Stimulated activated effector memory CD8-positive, alpha-beta T cell treated with anti-CD3 and anti-CD28 coated beads, Interleukin-12 subunit alpha, Interleukin-12 subunit beta, amount 100 ng/mL, for 72 hours (primary cell): ENCODE results near the gene TRMT2B.
A peak's percentile ranks its signal among the peaks of the same experiment; 100 is the strongest.
"Not testable (repeated sequence)": the region's sequence is repeated elsewhere in the genome, so short reads cannot be mapped to it uniquely, and the experiment has no call there.

Experiments
- ATAC-seq: fragments of 150-1000 bp; cut with Tn5 transposase; 2 replicates; pipeline ENCODE4 v1.10.0; 2021
- DNase-seq, 2 donors: peaks; one replicate each; pipeline ENCODE4 v3.0.0; 2021 to 2022; ENCODE audit warnings: low spot score in 2 of 2
- H3K27ac Mint-ChIP-seq: one replicate; pipeline ENCODE4 v1.8.0; 2022; ENCODE audit warnings: mild to moderate bottlenecking, mixed read lengths
- H3K36me3 Mint-ChIP-seq: one replicate; pipeline ENCODE4 v1.8.0; 2022; ENCODE audit warnings: mild to moderate bottlenecking, mixed read lengths
- H3K4me1 Mint-ChIP-seq: one replicate; pipeline ENCODE4 v1.8.0; 2022; ENCODE audit warnings: mixed read lengths
- H3K4me3 Mint-ChIP-seq: one replicate; pipeline ENCODE4 v1.8.0; 2022; ENCODE audit warnings: mild to moderate bottlenecking, mixed read lengths
- H3K9me3 Mint-ChIP-seq: one replicate; pipeline ENCODE4 v1.8.0; 2022; ENCODE audit warnings: mixed read lengths

Gene TRMT2B

GRCh38 chrX:101037231-101037630, 14.7 kb downstream of the TRMT2B start:
- Mint-ChIP-seq H3K9me3 (no peaks in the 10 kb centered on the region), H3K36me3 (peaks cover 85% of the 10 kb centered on the region), H3K4me3 (no peak overlapping the region), H3K27ac (no peak overlapping the region), H3K4me1 (peaks cover 6% of the 10 kb centered on the region)
- ATAC-seq (no peak), DNase-seq (no peak)

DNA sequence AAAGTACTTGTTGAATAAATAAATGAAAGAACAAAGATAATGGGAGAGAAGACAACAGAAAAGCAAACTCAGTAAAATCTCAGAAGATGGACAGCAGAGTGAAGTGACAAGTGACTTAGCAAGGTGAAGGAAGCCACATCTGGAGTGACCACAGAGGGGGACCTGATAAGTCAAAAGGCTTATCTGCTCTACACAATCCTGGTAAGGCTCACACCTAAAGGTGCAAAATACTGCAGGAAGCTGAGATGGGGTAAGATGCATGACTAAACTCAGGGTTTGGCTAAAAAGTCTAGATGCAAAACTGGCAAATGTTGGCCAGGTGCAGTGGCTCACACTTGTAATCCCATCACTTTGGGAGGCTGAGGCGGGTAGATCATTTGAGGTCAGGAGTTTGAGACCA, 22.2 kb downstream of the TRMT2B start:
- Mint-ChIP-seq H3K4me3 (no peak overlapping the region), H3K36me3 (peaks cover 89% of the 10 kb centered on the region), H3K27ac (no peak overlapping the region), H3K9me3 (no peaks in the 10 kb centered on the region), H3K4me1 (peaks cover 6% of the 10 kb centered on the region)
- ATAC-seq (no peak), DNase-seq (no peak)

GRCh38 chrX:101028562-101028961, 23.3 kb downstream of the TRMT2B start:
- DNase-seq (no peak), ATAC-seq (no peak)
- Mint-ChIP-seq H3K4me1 (peaks cover 6% of the 10 kb centered on the region), H3K36me3 (peaks cover 78% of the 10 kb centered on the region), H3K9me3 (no peaks in the 10 kb centered on the region), H3K4me3 (no peak overlapping the region), H3K27ac (no peak overlapping the region)

DNA sequence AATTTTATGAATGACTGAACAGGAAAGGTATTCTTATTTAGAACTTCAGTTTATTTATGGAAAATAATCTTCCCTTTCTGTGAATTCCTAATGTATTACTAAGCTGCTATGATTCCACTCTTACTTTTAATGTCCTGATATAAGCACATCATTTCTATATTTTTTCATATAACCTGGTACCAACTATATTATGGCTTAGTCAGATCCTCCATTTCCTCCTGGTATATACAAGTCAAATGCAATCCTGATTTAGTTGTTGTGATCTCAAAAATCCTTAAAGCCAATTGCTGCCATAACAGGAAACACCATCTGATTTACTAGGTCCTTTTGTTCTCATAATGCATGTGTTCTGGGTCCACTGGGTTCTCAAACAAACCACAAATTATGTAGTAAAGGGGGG, 26.8 kb downstream of the TRMT2B start:
- H3K4me3 Mint-ChIP-seq: no peak overlapping the region
- H3K36me3 Mint-ChIP-seq: peaks cover 82% of the 10 kb centered on the region
- H3K4me1 Mint-ChIP-seq: peaks cover 6% of the 10 kb centered on the region
- no peaks in the 10 kb centered on the region for H3K9me3 Mint-ChIP-seq
- peak overlapping the region; percentile 50 for H3K27ac Mint-ChIP-seq
- DNase-seq (no peak), ATAC-seq (no peak)

DNA sequence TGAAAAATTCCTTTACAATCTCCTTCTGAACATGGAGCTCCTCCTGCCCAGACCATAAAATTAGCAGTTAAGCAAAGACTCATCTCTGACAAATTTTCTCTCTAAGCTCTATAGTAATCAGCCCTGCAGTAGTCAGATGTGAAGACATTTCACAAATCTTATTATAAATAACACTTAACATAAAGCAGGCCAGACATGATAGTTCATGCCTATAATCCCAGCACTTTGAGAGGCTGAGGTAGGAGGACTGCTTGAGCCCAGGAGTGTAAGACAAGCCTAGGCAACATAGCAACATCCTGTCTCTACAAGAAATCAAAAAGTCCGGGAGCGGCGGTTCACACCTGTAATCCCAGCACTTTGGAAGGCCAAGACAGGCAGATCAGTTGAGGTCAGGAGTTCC, 29.9 kb downstream of the TRMT2B start:
- Mint-ChIP-seq H3K4me3 (no peak overlapping the region), H3K9me3 (no peaks in the 10 kb centered on the region), H3K4me1 (no peaks in the 10 kb centered on the region), H3K36me3 (peaks cover 82% of the 10 kb centered on the region), H3K27ac (no peak overlapping the region)
- ATAC-seq: no peak
- DNase-seq: no peak

DNA sequence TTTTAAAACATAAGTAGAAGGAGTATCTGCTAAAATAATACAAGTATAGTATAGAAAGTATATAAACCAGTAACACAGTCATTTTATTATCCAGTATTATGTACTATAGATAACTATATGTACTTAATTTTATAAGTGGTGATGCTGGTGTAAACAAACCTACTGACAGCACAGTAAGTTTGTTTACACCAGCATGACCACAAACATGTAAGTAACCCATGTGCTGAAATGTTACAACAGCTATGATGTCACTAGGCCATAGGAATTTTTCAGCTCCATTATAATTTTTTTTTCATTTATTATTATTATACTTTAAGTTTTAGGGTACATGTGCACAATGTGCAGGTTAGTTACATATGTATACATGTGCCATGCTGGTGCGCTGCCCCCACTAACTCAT, 39.9 kb downstream of the TRMT2B start:
- not testable (repeated sequence) for DNase-seq, H3K27ac Mint-ChIP-seq, ATAC-seq, H3K4me3 Mint-ChIP-seq, H3K4me1 Mint-ChIP-seq, H3K9me3 Mint-ChIP-seq
- H3K36me3 Mint-ChIP-seq: peaks cover 83% of the 10 kb centered on the region

DNA sequence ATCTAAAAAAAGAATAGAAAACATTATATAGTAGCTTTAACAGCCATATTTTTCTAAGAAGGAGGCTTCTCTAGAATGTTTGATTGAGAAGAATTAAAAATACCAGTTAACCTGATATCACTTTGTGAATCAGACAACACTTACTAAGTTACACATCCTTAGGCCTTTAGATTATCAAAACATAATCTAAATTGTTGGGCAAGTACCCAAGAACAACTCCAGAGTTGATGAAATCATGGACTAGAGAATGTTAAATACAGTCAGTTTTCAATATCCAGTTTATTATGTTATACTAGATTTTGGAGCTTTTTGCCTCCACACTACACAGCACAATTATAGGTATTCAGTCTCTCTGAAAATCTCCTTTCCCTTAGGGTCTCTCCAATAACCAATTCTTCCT, 42.8 kb downstream of the TRMT2B start:
- H3K27ac Mint-ChIP-seq: no peak overlapping the region
- ATAC-seq (no peak), DNase-seq (no peak)
- no peaks in the 10 kb centered on the region for H3K4me1 Mint-ChIP-seq
- H3K36me3 Mint-ChIP-seq: peaks cover 83% of the 10 kb centered on the region
- H3K9me3 Mint-ChIP-seq: no peaks in the 10 kb centered on the region
- no peak overlapping the region for H3K4me3 Mint-ChIP-seq

DNA sequence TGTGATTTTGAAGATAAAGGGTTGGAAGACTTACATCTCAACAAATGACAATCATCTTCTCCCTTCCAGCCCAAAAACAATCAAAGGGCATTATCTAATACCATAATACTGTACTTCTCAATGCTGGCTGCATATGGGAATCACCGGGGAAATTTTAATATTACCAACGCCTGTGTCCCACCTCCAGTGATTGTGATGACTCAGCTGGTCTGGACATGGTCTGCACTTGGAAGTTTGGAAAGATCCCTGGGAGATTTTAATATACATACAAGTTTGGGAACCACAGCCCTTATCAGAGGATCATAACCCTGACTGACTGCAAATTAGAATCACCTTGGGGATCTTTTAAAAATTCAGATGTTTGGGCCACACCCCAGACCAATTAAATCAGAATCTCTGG, 52.5 kb downstream of the TRMT2B start:
- ATAC-seq: no peak
- Mint-ChIP-seq H3K9me3 (no peaks in the 10 kb centered on the region), H3K4me1 (peaks cover 12% of the 10 kb centered on the region), H3K27ac (no peak overlapping the region), H3K36me3 (peaks cover 29% of the 10 kb centered on the region), H3K4me3 (no peak overlapping the region)
- DNase-seq: no peak

- ATAC-seq: peak; percentile 81
- peaks cover 16% of the 10 kb centered on the region for H3K4me1 Mint-ChIP-seq
These were observed 56.4 kb downstream of the TRMT2B start for GRCh38 chrX:100995469-100995868.

GRCh38 chrX:100994352-100995281, 57.3 kb downstream of the TRMT2B start:
- no peaks in the 10 kb centered on the region for H3K36me3 Mint-ChIP-seq
- ATAC-seq: peak; percentile 96
- H3K27ac Mint-ChIP-seq: peak overlapping the region; percentile 52
- peaks cover 16% of the 10 kb centered on the region for H3K4me1 Mint-ChIP-seq
- peak in 1 of 2 donors; percentile 47 for DNase-seq
- H3K9me3 Mint-ChIP-seq: no peaks in the 10 kb centered on the region
- peak overlapping the region; percentile 37 for H3K4me3 Mint-ChIP-seq

More at GRCh38 chrX:100995469-100995868, 56.4 kb downstream of the TRMT2B start:
- Mint-ChIP-seq H3K27ac (peak overlapping the region; percentile 52), H3K4me3 (peak overlapping the region; percentile 37), H3K36me3 (no peaks in the 10 kb centered on the region), H3K9me3 (no peaks in the 10 kb centered on the region)
- DNase-seq: no peak

- H3K27ac Mint-ChIP-seq: no peak overlapping the region
These were observed 61.8 kb downstream of the TRMT2B start for GRCh38 chrX:100990139-100990538.

GRCh38 chrX:100984818-100985217, 67.1 kb downstream of the TRMT2B start:
- DNase-seq: no peak
- Mint-ChIP-seq H3K4me1 (peaks cover 6% of the 10 kb centered on the region), H3K4me3 (no peak overlapping the region), H3K27ac (no peak overlapping the region), H3K9me3 (no peaks in the 10 kb centered on the region), H3K36me3 (peaks cover 5% of the 10 kb centered on the region)
- no peak for ATAC-seq

More at GRCh38 chrX:100990139-100990538, 61.8 kb downstream of the TRMT2B start:
- Mint-ChIP-seq H3K4me1 (peaks cover 11% of the 10 kb centered on the region), H3K36me3 (peaks cover 5% of the 10 kb centered on the region), H3K4me3 (no peak overlapping the region), H3K9me3 (no peaks in the 10 kb centered on the region)
- ATAC-seq (no peak), DNase-seq (no peak)

DNA sequence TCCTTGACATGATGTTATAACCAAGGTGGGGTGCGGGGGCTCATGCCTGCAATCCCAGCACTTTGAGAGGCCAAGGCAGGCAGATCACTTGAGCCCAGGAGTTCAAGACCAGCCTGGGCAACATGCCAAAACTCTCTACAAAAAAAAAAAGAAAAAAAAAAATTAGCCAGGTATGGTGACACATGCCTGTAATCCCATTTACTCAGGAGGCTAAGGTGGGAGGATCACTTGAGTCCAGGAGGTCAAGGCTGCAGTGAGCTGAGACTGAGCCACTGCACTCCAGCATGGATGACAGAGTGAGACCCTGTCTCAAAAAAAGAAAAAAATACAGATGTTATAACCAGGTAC, 70.4 kb downstream of the TRMT2B start:
- H3K4me1 Mint-ChIP-seq, H3K4me3 Mint-ChIP-seq: not testable (repeated sequence)

DNA sequence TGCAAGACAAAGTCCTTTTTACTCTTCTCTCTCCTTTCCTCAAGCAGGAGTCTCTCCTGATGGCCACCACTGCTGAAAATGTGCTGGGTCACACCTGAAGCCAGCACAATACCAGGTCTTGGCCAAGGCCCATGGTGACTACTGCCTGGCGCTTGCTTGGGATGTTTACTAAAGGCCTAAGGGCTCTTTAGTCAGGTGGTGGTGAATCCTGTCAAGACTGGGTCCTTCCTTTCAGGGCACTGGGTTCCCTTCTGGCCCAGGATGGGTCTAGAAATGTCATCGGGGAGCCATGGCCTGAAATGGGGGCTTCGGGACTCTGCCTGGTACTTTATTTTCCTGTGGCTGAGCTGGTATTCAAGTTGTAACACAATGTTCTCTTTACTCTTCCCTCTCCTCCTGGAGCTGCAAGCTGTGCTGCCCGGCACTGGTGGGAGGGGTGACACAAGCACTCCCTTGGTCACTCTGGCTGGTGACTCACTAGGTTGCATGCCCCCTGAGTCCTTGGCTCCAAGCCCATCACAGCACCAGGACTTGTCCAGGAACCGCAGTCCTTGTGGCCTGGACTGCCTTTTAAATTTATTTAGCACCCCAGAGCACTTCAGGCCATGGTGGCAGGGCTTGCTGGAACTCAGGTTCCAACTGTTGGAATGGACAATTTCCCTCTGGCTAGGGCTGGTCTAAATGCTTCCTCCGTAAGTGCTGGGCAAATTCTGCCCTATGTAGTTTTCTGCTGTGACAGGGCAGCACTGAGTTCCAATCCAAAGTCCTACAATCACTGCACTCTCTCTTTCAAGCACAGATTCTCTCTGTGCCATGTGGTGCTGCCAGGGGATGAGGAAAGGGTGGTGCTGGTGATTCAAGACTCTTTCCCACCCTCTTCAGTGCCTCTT, 71.1 kb downstream of the TRMT2B start:
- Mint-ChIP-seq H3K27ac (no peak overlapping the region), H3K9me3 (no peaks in the 10 kb centered on the region), H3K36me3 (no peaks in the 10 kb centered on the region), H3K4me3 (no peak overlapping the region), H3K4me1 (peaks cover 6% of the 10 kb centered on the region)
- ATAC-seq: no peak
- no peak for DNase-seq

More for the DNA sequence above, 70.4 kb downstream of the TRMT2B start:
- not testable (repeated sequence) for H3K27ac Mint-ChIP-seq, H3K9me3 Mint-ChIP-seq, ATAC-seq, DNase-seq, H3K36me3 Mint-ChIP-seq

- H3K36me3 Mint-ChIP-seq: no peaks in the 10 kb centered on the region
- peak; percentile 65 for ATAC-seq
These were observed 71.9 kb downstream of the TRMT2B start for GRCh38 chrX:100979881-100980607.

More at GRCh38 chrX:100979881-100980607, 71.9 kb downstream of the TRMT2B start:
- no peaks in the 10 kb centered on the region for H3K9me3 Mint-ChIP-seq
- no peak overlapping the region for H3K4me3 Mint-ChIP-seq
- H3K27ac Mint-ChIP-seq: no peak overlapping the region
- H3K4me1 Mint-ChIP-seq: peaks cover 6% of the 10 kb centered on the region
- no peak for DNase-seq
